IMR-90 (cell line): ENCODE results near the gene UBA7. TPM values are rescaled to one million over a fixed set of nuclear protein-coding genes. Genes with fewer than 3 reads are reported as not detected.
A peak's percentile ranks its signal among the peaks of the same experiment; 100 is the strongest.

Experiments used
- ATAC-seq: fragments of 200-7000 bp; cut with Tn5 transposase; 2 replicates; pipeline ENCODE4 v1.9.1; 2020; ENCODE audit warnings: low read depth, mild to moderate bottlenecking, moderate library complexity
- BruUV-seq: library from RNA; stranded (reverse); fragments of 400-500 nt; replicated peaks from 2 replicates; lab custom pipeline; 2021; lab: Mats Ljungman, UMichigan
- CTCF ChIA-PET: fragments of 300-600 bp; formaldehyde crosslinking; extraction: SDS; loops from one replicate; lab custom pipeline; 2021; ENCODE audit warnings: antibody characterized with exemption; lab: Yijun Ruan, JAX
- POLR2A ChIA-PET: fragments of 300-600 bp; sonication (Branson Sonifier 250); formaldehyde crosslinking; loops from one replicate; lab custom pipeline; 2022; ENCODE audit warnings: antibody characterized with exemption; ENCODE audit not compliant: unreplicated experiment; lab: Charles Lee
- DNase-seq: peaks from one replicate; pipeline ENCODE4 v3.0.0; 2013
- H2AFZ ChIP-seq: replicated peaks from 2 replicates; pipeline ENCODE3; 2013; ENCODE audit warnings: low read length, mild to moderate bottlenecking; ENCODE audit not compliant: poor library complexity
- H2AK5ac ChIP-seq: 2 replicates; pipeline ENCODE4 v1.6.1; 2013; ENCODE audit warnings: low read depth, low read length, inconsistent platforms
- H2AK9ac ChIP-seq: replicated peaks from 2 replicates; pipeline ENCODE3; 2013; ENCODE audit warnings: mild to moderate bottlenecking, low read depth, low read length, moderate library complexity; ENCODE audit not compliant: poor library complexity
- H2BK120ac ChIP-seq: 2 replicates; pipeline ENCODE4 v1.6.1; 2013; ENCODE audit warnings: low read depth, low read length, inconsistent platforms
- H2BK15ac ChIP-seq: 3 replicates; pipeline ENCODE4 v1.6.1; 2013; ENCODE audit warnings: low read depth, low read length, inconsistent platforms
- H2BK20ac ChIP-seq: 2 replicates; pipeline ENCODE4 v1.6.1; 2013; ENCODE audit warnings: low read depth, mild to moderate bottlenecking, inconsistent platforms, low read length, moderate library complexity
- H2BK5ac ChIP-seq: 2 replicates; pipeline ENCODE4 v1.6.1; 2013; ENCODE audit warnings: mild to moderate bottlenecking, low read depth, low read length, inconsistent platforms; ENCODE audit not compliant: poor library complexity, severe bottlenecking
- H3K14ac ChIP-seq: replicated peaks from 2 replicates; pipeline ENCODE4 v1.6.1; 2013; ENCODE audit warnings: low read depth, low read length, inconsistent platforms
- H3K18ac ChIP-seq: 2 replicates; pipeline ENCODE4 v1.6.1; 2013; ENCODE audit warnings: low read depth, low read length, control low read depth
- H3K23ac ChIP-seq: 2 replicates; pipeline ENCODE4 v1.6.1; 2013; ENCODE audit warnings: low read depth, low read length, inconsistent platforms
- H3K27ac ChIP-seq: 2 replicates; pipeline ENCODE4 v1.5.1; 2013; ENCODE audit warnings: mild to moderate bottlenecking, control low read depth, low read length; ENCODE audit not compliant: insufficient read depth
- H3K27me3 ChIP-seq: 2 replicates; pipeline ENCODE4 v1.6.1; 2013; ENCODE audit warnings: low read length; ENCODE audit not compliant: control insufficient read depth, insufficient read depth
- H3K36me3 ChIP-seq: 2 replicates; pipeline ENCODE4 v1.6.1; 2013; ENCODE audit warnings: low read length, mixed read lengths; ENCODE audit not compliant: control insufficient read depth, insufficient read depth
- H3K4ac ChIP-seq: 2 replicates; pipeline ENCODE4 v1.6.1; 2013; ENCODE audit warnings: low read depth, low read length, inconsistent platforms
- H3K4me1 ChIP-seq: 2 replicates; pipeline ENCODE4 v1.6.1; 2013; ENCODE audit warnings: low read length, mixed read lengths; ENCODE audit not compliant: control insufficient read depth, insufficient read depth
- H3K4me2 ChIP-seq: 2 replicates; pipeline ENCODE4 v1.6.1; 2013; ENCODE audit warnings: low read depth, mild to moderate bottlenecking, control low read depth, low read length, moderate library complexity
- H3K4me3 ChIP-seq: 2 replicates; pipeline ENCODE4 v1.5.1; 2013; ENCODE audit warnings: low read depth, mild to moderate bottlenecking, control low read depth, low read length, moderate library complexity; ENCODE audit not compliant: insufficient read depth
- H3K56ac ChIP-seq: 2 replicates; pipeline ENCODE4 v1.6.1; 2013; ENCODE audit warnings: low read length, inconsistent platforms; ENCODE audit not compliant: insufficient read depth; ENCODE audit errors: extremely low read depth
- H3K79me1 ChIP-seq, 2 experiments: 2 replicates each; pipeline ENCODE4 v1.6.1; 2013; ENCODE audit warnings: low read length in 2 of 2, inconsistent platforms in 1 of 2, low read depth in 1 of 2
- H3K9ac ChIP-seq: 2 replicates; pipeline ENCODE4 v1.6.1; 2013; ENCODE audit warnings: low read depth, low read length, control low read depth
- H3K9me1 ChIP-seq: 2 replicates; pipeline ENCODE4 v1.6.1; 2013; ENCODE audit warnings: low read length, inconsistent platforms; ENCODE audit not compliant: insufficient read depth
- H3K9me3 ChIP-seq: 2 replicates; pipeline ENCODE4 v1.6.1; 2013; ENCODE audit warnings: low read length; ENCODE audit not compliant: control insufficient read depth, insufficient read depth
- H4K20me1 ChIP-seq: 2 replicates; pipeline ENCODE4 v1.6.1; 2013; ENCODE audit warnings: low read length, inconsistent platforms; ENCODE audit not compliant: insufficient read depth
- H4K5ac ChIP-seq: 2 replicates; pipeline ENCODE4 v1.6.1; 2013; ENCODE audit warnings: mild to moderate bottlenecking, low read depth, low read length, control low read depth
- H4K8ac ChIP-seq, 2 experiments: 2 replicates each; pipeline ENCODE4 v1.6.1; 2013; ENCODE audit warnings: low read depth in 2 of 2, low read length in 2 of 2, control low read depth in 1 of 2, inconsistent platforms in 1 of 2
- H4K91ac ChIP-seq: 2 replicates; pipeline ENCODE4 v1.6.1; 2013; ENCODE audit warnings: low read depth, low read length, inconsistent platforms; ENCODE audit not compliant: insufficient read depth
- BHLHE40 ChIP-seq: fragments of 150-350 bp; IDR thresholded peaks from 2 replicates; pipeline ENCODE4 v1.6.1; 2016; ENCODE audit warnings: mild to moderate bottlenecking, low read depth, low read length
- MXI1 ChIP-seq: IDR thresholded peaks from 2 replicates; pipeline ENCODE4 v1.6.1; 2012; ENCODE audit warnings: low read depth, mild to moderate bottlenecking, low read length, moderate library complexity, borderline replicate concordance
- POLR2A ChIP-seq: IDR thresholded peaks from 2 replicates; pipeline ENCODE4 v1.6.1; 2012; ENCODE audit warnings: mild to moderate bottlenecking, low read depth, low read length
- WGBS, 2 experiments: methylation state at CpG; one replicate each; pipeline versions ENCODE4 v1.1.5 to v1.1.7; 2013; ENCODE audit warnings: missing lambda C conversion rate in 2 of 2; ENCODE audit not compliant: insufficient read length in 1 of 2; ENCODE audit errors: extremely low coverage in 2 of 2; 5-methylcytosine and 5-hydroxymethylcytosine counted together
- dilution Hi-C: fragments of 300-500 bp; cut with HindIII; formaldehyde crosslinking; loops from one replicate; pipeline ENCODE4 v1.14.3; 2018; ENCODE audit warnings: low sequenced_read_pairs; ENCODE audit not compliant: unreplicated experiment
- in situ Hi-C: fragments of 300-500 bp; cut with MboI; formaldehyde crosslinking; loops from 3 replicates; pipeline ENCODE4 v1.14.3; 2019; ENCODE audit warnings: low sequenced_read_pairs, inconsistent platforms, mixed read lengths
- intact Hi-C: fragments of 100-400 bp; cut with micrococcal nuclease; formaldehyde crosslinking; loops from 2 replicates; pipeline ENCODE4 v1.10.0; 2022
- polyA plus RNA-seq, 3 experiments: library from polyadenylated mRNA; depleted of rRNA; stranded (reverse); fragments of >200 nt; gene quantifications; 2 replicates each; pipeline ENCODE4 v1.2.3, GENCODE V29; 2012; ENCODE audit warnings: low replicate concordance in 1 of 3
- total RNA-seq: library from RNA; depleted of rRNA; stranded (reverse); fragments of >200 nt; gene quantifications from 2 replicates; pipeline ENCODE4 v1.2.3, GENCODE V29; 2012

Gene UBA7
- total and polyA plus RNA-seq, 2 of the 4 experiments (the other 2 are of a cell fraction), result 18.6 to 57.8 TPM

GRCh38 chr3:49803465-49804140 lies 10.2 kb downstream of the UBA7 start:
- ChIA-PET CTCF (interaction anchor here (1.1 to 4.6 kb wide), 9 partner anchors 11 to 103 kb away, joined by 3 to 33 read pairs (median 5); partner anchors contain the start of gene UBA7), POLR2A (interaction anchor here (0.6 to 1.5 kb wide), 4 partner anchors 10 to 769 kb away, joined by 4 to 9 read pairs (median 6); partner anchors contain the start of genes IP6K1 and UBA7)

More at GRCh38 chr3:49803465-49804140, 10.2 kb downstream of the UBA7 start:
- Histone ChIP-seq H3K36me3 (no peaks in the 10 kb centered on the region; the same call in 1 of the 2 replicates), H3K56ac (no peak overlapping the region), H3K79me1 (peaks cover 0 to 9% of the 10 kb centered on the region in 2 experiments; a peak in 1 of 4 replicates), H3K9me3 (no peaks in the 10 kb centered on the region), H4K8ac (peak overlapping the region; percentile 65 to 82; a peak in 3 of 4 replicates), H3K23ac (peak overlapping the region; percentile 83), H2AFZ (peak overlapping the region; percentile 97), H2BK20ac (no peak overlapping the region), H3K4me3 (peak overlapping the region; percentile 79), H3K4me1 (peaks cover 36% of the 10 kb centered on the region), H3K9ac (peak overlapping the region; percentile 72), H4K20me1 (no peaks in the 10 kb centered on the region), H4K91ac (no peak overlapping the region; the same call in 1 of the 2 replicates), H2BK5ac (peak overlapping the region; percentile 42), H2BK15ac (no peak overlapping the region), H3K18ac (peak overlapping the region; percentile 44; the same call in 1 of the 2 replicates), H3K4ac (peak overlapping the region; percentile 86), H3K27ac (peak overlapping the region; percentile 81), H2BK120ac (peak overlapping the region; percentile 32; the same call in 1 of the 2 replicates), H3K9me1 (peaks cover 11% of the 10 kb centered on the region; the same call in 1 of the 2 replicates), H3K4me2 (peak overlapping the region; percentile 98), H3K14ac (peak overlapping the region; percentile 83), H3K27me3 (no peaks in the 10 kb centered on the region), H2AK9ac (peak overlapping the region; percentile 93), H2AK5ac (peak overlapping the region; percentile 10), H4K5ac (0 out of 2 replicates have a peak overlapping the region, but pooled peaks have one; percentile 21)
- DNase-seq, result peak; percentile 39
- BruUV-seq, result no TSS peak
- dilution Hi-C loops, result no loop called here
- WGBS, 2 experiments, result 2% methylated on average over 20 of the region's 41 CpGs; no CpG with 5 or more reads in 1 of the 2 experiments
- peak; percentile 28 for ATAC-seq
- intact Hi-C loops, result loop anchor here (5.0 kb wide), 1 partner anchor 289 kb away; no protein-coding TSS in a partner anchor
- in situ Hi-C loops, result no loop called here
- TF ChIP-seq POLR2A, result no peak
- 0 out of 2 replicates have a peak, but pooled peaks have one; percentile 16 for TF ChIP-seq BHLHE40
- TF ChIP-seq MXI1, result 0 out of 2 replicates have a peak, but pooled peaks have one; percentile 6
